ENCODE data around the gene CAMK2G.
A peak's percentile ranks its signal among the peaks of the same experiment; 100 is the strongest.

Gene CAMK2G

DNA sequence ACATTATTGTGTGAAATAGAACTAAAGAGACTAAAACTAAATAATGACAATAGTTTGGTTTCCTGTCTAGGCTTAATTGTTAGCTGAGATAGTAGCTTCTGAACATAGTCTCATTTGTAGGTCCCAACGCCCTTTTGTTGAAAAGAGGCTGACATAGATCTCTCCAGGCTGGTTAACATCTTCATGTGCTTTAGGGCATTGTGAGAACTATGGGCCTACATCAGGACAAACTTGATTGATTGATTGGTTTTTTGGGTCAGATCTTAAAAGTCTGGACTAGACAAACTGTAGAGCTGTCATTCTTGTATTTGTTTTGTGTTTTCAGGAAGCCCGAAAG, 91.6 kb downstream of the CAMK2G start:
- peak overlapping the region; percentile 98 for H3K4me2 ChIP-seq (ENCODE audit: low read length)
- peaks cover 54% of the 10 kb centered on the region for H3K4me1 ChIP-seq (ENCODE audit: insufficient read depth, low read length, severe bottlenecking)
- no peak overlapping the region for H2AFZ ChIP-seq (ENCODE audit: low read length)
- H3K9me2 ChIP-seq (ENCODE audit: low read depth, low read length): no peaks in the 10 kb centered on the region
- peaks cover 19% of the 10 kb centered on the region; the same call in 1 of the 2 replicates for H3K36me3 ChIP-seq (ENCODE audit: insufficient read depth, low read length)
- H3K27ac ChIP-seq (ENCODE audit: low read depth, low read length, poor library complexity, severe bottlenecking): no peak overlapping the region
- H3K79me2 ChIP-seq (ENCODE audit: insufficient read depth, low read length): peaks cover 32% of the 10 kb centered on the region
- H3K9ac ChIP-seq (ENCODE audit: low read length): peak overlapping the region; percentile 79
- no peak for TF ChIP-seq EZH2 (IDR thresholded peaks at IDR 0.05; ENCODE audit: borderline replicate concordance, low read length)
- TF ChIP-seq, protein P1, sequence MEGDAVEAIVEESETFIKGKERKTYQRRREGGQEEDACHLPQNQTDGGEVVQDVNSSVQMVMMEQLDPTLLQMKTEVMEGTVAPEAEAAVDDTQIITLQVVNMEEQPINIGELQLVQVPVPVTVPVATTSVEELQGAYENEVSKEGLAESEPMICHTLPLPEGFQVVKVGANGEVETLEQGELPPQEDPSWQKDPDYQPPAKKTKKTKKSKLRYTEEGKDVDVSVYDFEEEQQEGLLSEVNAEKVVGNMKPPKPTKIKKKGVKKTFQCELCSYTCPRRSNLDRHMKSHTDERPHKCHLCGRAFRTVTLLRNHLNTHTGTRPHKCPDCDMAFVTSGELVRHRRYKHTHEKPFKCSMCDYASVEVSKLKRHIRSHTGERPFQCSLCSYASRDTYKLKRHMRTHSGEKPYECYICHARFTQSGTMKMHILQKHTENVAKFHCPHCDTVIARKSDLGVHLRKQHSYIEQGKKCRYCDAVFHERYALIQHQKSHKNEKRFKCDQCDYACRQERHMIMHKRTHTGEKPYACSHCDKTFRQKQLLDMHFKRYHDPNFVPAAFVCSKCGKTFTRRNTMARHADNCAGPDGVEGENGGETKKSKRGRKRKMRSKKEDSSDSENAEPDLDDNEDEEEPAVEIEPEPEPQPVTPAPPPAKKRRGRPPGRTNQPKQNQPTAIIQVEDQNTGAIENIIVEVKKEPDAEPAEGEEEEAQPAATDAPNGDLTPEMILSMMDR (IDR thresholded peaks at IDR 0.05; ENCODE audit: low read length): no peak
- 0 out of 2 replicates have a peak, but pooled peaks cover 4% of the 10 kb centered on the region for H3F3A ChIP-seq (ENCODE audit: insufficient read depth, low read length)
- no peaks in the 10 kb centered on the region for H3K9me3 ChIP-seq (ENCODE audit: low read length)
- H3K4me3 ChIP-seq (ENCODE audit: low read depth, low read length, poor library complexity, severe bottlenecking): peak overlapping the region; percentile 82
- H4K20me1 ChIP-seq (ENCODE audit: insufficient read depth, low read length): no peaks in the 10 kb centered on the region
- no peaks in the 10 kb centered on the region for H3K27me3 ChIP-seq (ENCODE audit: insufficient read depth, low read length)

DNA sequence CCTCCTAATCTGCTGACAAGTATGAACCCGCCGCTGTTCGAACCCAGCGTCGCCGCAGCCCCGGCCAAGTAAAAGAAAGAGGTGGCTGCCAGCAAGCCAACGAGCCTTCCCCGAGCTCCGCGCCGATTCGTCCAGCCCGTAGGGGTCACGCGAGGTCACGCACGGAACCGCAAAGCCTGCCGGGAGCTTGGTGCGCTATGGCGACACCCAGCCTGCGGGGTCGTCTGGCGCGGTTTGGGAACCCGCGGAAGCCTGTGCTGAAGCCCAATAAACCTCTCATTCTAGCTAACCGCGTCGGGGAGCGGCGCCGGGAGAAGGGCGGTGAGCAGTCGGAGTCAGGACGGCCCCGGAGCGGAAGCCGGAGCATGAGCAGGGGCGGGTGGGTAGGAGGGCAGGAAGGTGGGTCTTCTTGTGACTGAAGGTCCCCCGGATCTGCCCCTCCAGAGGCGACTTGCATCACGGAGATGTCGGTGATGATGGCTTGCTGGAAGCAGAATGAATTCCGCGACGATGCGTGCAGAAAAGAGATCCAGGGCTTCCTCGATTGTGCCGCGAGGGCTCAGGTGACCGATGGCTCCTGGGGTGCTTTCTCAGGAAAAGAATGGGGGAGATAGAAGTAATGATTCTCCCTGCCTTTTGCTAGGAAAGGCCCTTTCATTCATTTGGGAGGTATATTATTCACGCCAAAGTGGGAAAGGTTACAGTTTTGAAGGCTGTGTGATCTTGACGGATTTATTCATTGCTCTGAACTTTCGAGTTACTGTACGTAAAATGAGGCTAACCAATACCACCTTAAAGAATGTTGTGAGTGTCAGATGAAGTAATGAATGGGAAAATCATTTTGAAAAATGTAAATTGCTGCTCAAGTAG, 92.2 kb downstream of the CAMK2G start, which contains the start of gene CHCHD1:
CHCHD1 (plus strand) TSS at position 170 of the 870 bp plus-strand sequence; CDS start at position 198, 28 bp downstream.
- TF ChIP-seq, protein P1 (IDR thresholded peaks at IDR 0.05; ENCODE audit: low read length): no peak
- no peak for TF ChIP-seq EZH2 (IDR thresholded peaks at IDR 0.05; ENCODE audit: borderline replicate concordance, low read length)
- peaks cover 25% of the 10 kb centered on the region; the same call in 1 of the 2 replicates for H3K36me3 ChIP-seq (ENCODE audit: insufficient read depth, low read length)
- no peaks in the 10 kb centered on the region for H4K20me1 ChIP-seq (ENCODE audit: insufficient read depth, low read length)
- no peaks in the 10 kb centered on the region for H3K27me3 ChIP-seq (ENCODE audit: insufficient read depth, low read length)
- no peaks in the 10 kb centered on the region for H3K9me2 ChIP-seq (ENCODE audit: low read depth, low read length)
- H3K4me1 ChIP-seq (ENCODE audit: insufficient read depth, low read length, severe bottlenecking): peaks cover 54% of the 10 kb centered on the region
- peak within 1 kb of the TSS; percentile 98 for H3K4me2 ChIP-seq (ENCODE audit: low read length)
- H3F3A ChIP-seq (ENCODE audit: insufficient read depth, low read length): 0 out of 2 replicates have a peak, but pooled peaks cover 4% of the 10 kb centered on the region
- no peak within 1 kb of the TSS for H2AFZ ChIP-seq (ENCODE audit: low read length)
- peak within 1 kb of the TSS; percentile 74 for H3K27ac ChIP-seq (ENCODE audit: low read depth, low read length, poor library complexity, severe bottlenecking)
- H3K4me3 ChIP-seq (ENCODE audit: low read depth, low read length, poor library complexity, severe bottlenecking): peak within 1 kb of the TSS; percentile 82
- H3K9ac ChIP-seq (ENCODE audit: low read length): peak within 1 kb of the TSS; percentile 79
- H3K9me3 ChIP-seq (ENCODE audit: low read length): no peaks in the 10 kb centered on the region
- H3K79me2 ChIP-seq (ENCODE audit: insufficient read depth, low read length): peaks cover 33% of the 10 kb centered on the region

DNA sequence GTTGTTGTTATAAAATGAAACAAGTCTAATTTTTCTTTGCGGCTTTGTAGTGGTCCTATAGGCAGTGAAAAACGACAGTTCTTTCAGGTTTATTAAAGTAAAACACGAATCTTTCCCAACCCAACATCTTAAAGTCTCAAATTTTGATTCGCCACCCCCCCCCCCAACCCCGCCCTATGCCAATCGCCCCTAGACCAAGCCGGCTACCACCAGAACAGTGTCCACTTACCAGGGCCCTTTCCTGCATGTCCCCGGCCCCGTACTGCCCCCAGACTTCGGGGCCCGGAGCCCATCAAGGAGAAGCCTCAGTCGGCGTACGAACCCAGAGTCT, 92.8 kb downstream of the CAMK2G start:
- H3K27ac ChIP-seq (ENCODE audit: low read depth, low read length, poor library complexity, severe bottlenecking): peak overlapping the region; percentile 74
- peaks cover 34% of the 10 kb centered on the region for H3K79me2 ChIP-seq (ENCODE audit: insufficient read depth, low read length)
- no peaks in the 10 kb centered on the region for H3K9me3 ChIP-seq (ENCODE audit: low read length)
- H2AFZ ChIP-seq (ENCODE audit: low read length): no peak overlapping the region
- H3K4me3 ChIP-seq (ENCODE audit: low read depth, low read length, poor library complexity, severe bottlenecking): peak overlapping the region; percentile 82
- H3K9me2 ChIP-seq (ENCODE audit: low read depth, low read length): no peaks in the 10 kb centered on the region
- 0 out of 2 replicates have a peak, but pooled peaks cover 4% of the 10 kb centered on the region for H3F3A ChIP-seq (ENCODE audit: insufficient read depth, low read length)
- H3K9ac ChIP-seq (ENCODE audit: low read length): peak overlapping the region; percentile 79
- peak overlapping the region; percentile 98 for H3K4me2 ChIP-seq (ENCODE audit: low read length)
- no peaks in the 10 kb centered on the region for H3K27me3 ChIP-seq (ENCODE audit: insufficient read depth, low read length)
- peaks cover 50% of the 10 kb centered on the region for H3K4me1 ChIP-seq (ENCODE audit: insufficient read depth, low read length, severe bottlenecking)
- H4K20me1 ChIP-seq (ENCODE audit: insufficient read depth, low read length): no peaks in the 10 kb centered on the region
- TF ChIP-seq, protein P1 (IDR thresholded peaks at IDR 0.05; ENCODE audit: low read length): no peak
- TF ChIP-seq EZH2 (IDR thresholded peaks at IDR 0.05; ENCODE audit: borderline replicate concordance, low read length): no peak
- H3K36me3 ChIP-seq (ENCODE audit: insufficient read depth, low read length): peaks cover 30% of the 10 kb centered on the region; the same call in 1 of the 2 replicates
